ENCODE results near the gene SF3B3. TPM values are rescaled to one million over a fixed set of nuclear protein-coding genes. Genes with fewer than 3 reads are reported as not detected.
A peak's percentile ranks its signal among the peaks of the same experiment; 100 is the strongest.
"Not testable (repeated sequence)": the region's sequence is repeated elsewhere in the genome, so short reads cannot be mapped to it uniquely, and the experiment has no call there.

Gene SF3B3
- total and polyA plus RNA-seq, 2 donors (not counting 3 experiments of a cell fraction or from before 2014, with no cell fraction given): 167 to 324 TPM

GRCh38 chr16:70588565-70588964 lies 64.9 kb downstream of the SF3B3 start:
- no peak for TF ChIP-seq CTCF (IDR thresholded peaks at IDR 0.05; ENCODE audit: extremely low read depth in 1 of 2, insufficient read depth in 1 of 2, low read depth in 1 of 2, low read length in 2 of 2)
- no peak for TF ChIP-seq MYC (IDR thresholded peaks at IDR 0.05; ENCODE audit: low read depth, low read length)
- peak; percentile 61 for TF ChIP-seq JUN (IDR thresholded peaks at IDR 0.05; ENCODE audit: borderline replicate concordance, insufficient read depth, insufficient read length, low read depth)
- TF ChIP-seq POLR2AphosphoS5 (IDR thresholded peaks at IDR 0.05; ENCODE audit: insufficient read depth, low read depth, low read length): peak; percentile 29
- peak; percentile 76 for TF ChIP-seq FOS (IDR thresholded peaks at IDR 0.05; ENCODE audit: borderline replicate concordance, insufficient read depth, low read length)
- peak overlapping the region; percentile 78 for H3K4me2 ChIP-seq (ENCODE audit: insufficient read depth, low read length)
- no peaks in the 10 kb centered on the region for H3K79me2 ChIP-seq (ENCODE audit: control insufficient read depth, insufficient read depth, low read length)
- peak overlapping the region in 1 of 3 experiments; percentile 7 for H3K4me3 ChIP-seq (replicated peaks in 1 of 3; ENCODE audit: insufficient read depth in 1 of 3, low read depth in 1 of 3, low read length in 3 of 3)
- no TSS peak for BruUV-seq (replicated peaks)
- DNase-seq (ENCODE audit: low read depth, low spot score) (peak; percentile 90), FAIRE-seq (peak; percentile 97)
- POLR2A ChIA-PET: no interaction called here
- H3K27ac ChIP-seq (ENCODE audit: insufficient read depth, low read depth, low read length): peak overlapping the region; percentile 53
- intact Hi-C loops (cut with micrococcal nuclease) (loop anchor here (1.0 to 2.0 kb wide), 2 partner anchors 16 to 47 kb away; no protein-coding TSS in a partner anchor), dilution Hi-C loops (cut with MboI; ENCODE audit: extremely low pct_ligation_motif_present, low sequenced_read_pairs) (no loop called here)
- peak overlapping the region; percentile 1 for H2AFZ ChIP-seq (ENCODE audit: low read depth, low read length)
- H3K9me1 ChIP-seq (replicated peaks; ENCODE audit: control insufficient read depth, extremely low read depth, insufficient read depth, low read length): no peaks in the 10 kb centered on the region
- H3K27me3 ChIP-seq (ENCODE audit: control insufficient read depth in 2 of 2, insufficient read depth in 2 of 2, low read length in 2 of 2): no peaks in the 10 kb centered on the region
- no peaks in the 10 kb centered on the region for H3K36me3 ChIP-seq (ENCODE audit: control insufficient read depth in 2 of 2, extremely low read depth in 1 of 2, insufficient read depth in 2 of 2, low read length in 2 of 2)
- H3K4me1 ChIP-seq (ENCODE audit: control insufficient read depth, extremely low read depth, insufficient read depth, low read length): peaks cover 9% of the 10 kb centered on the region
- CTCF ChIA-PET: interaction anchor here (1.3 to 1.6 kb wide), 4 partner anchors 12 to 47 kb away, joined by 3 to 8 read pairs (median 4); no protein-coding TSS in a partner anchor
- no peaks in the 10 kb centered on the region for H4K20me1 ChIP-seq (replicated peaks; ENCODE audit: control insufficient read depth, extremely low read depth, insufficient read depth, low read length)
- H3K9me3 ChIP-seq (replicated peaks; ENCODE audit: control insufficient read depth, insufficient read depth, low read length): no peaks in the 10 kb centered on the region
- peak overlapping the region; percentile 22 for H3K9ac ChIP-seq (replicated peaks; ENCODE audit: extremely low read depth, insufficient read depth, low read length)

- BruUV-seq (replicated peaks); H3K79me2 ChIP-seq (ENCODE audit: control insufficient read depth, insufficient read depth, low read length); H3K4me1 ChIP-seq (ENCODE audit: control insufficient read depth, extremely low read depth, insufficient read depth, low read length); H3K9me1 ChIP-seq (replicated peaks; ENCODE audit: control insufficient read depth, extremely low read depth, insufficient read depth, low read length); H3K27ac ChIP-seq (ENCODE audit: insufficient read depth, low read depth, low read length); POLR2A ChIA-PET; H3K9me3 ChIP-seq (replicated peaks; ENCODE audit: control insufficient read depth, insufficient read depth, low read length); H3K4me2 ChIP-seq (ENCODE audit: insufficient read depth, low read length); DNase-seq (ENCODE audit: low read depth, low spot score); H3K4me3 ChIP-seq (replicated peaks in 1 of 3; ENCODE audit: insufficient read depth in 1 of 3, low read depth in 1 of 3, low read length in 3 of 3); H3K9ac ChIP-seq (replicated peaks; ENCODE audit: extremely low read depth, insufficient read depth, low read length); dilution Hi-C loops (cut with MboI; ENCODE audit: extremely low pct_ligation_motif_present, low sequenced_read_pairs); H4K20me1 ChIP-seq (replicated peaks; ENCODE audit: control insufficient read depth, extremely low read depth, insufficient read depth, low read length); H2AFZ ChIP-seq (ENCODE audit: low read depth, low read length); H3K36me3 ChIP-seq (ENCODE audit: control insufficient read depth in 2 of 2, extremely low read depth in 1 of 2, insufficient read depth in 2 of 2, low read length in 2 of 2); H3K27me3 ChIP-seq (ENCODE audit: control insufficient read depth in 2 of 2, insufficient read depth in 2 of 2, low read length in 2 of 2): not testable (repeated sequence)
- peak; percentile 55 for FAIRE-seq
- intact Hi-C loops (cut with micrococcal nuclease): loop anchor here (2.0 kb wide), 1 partner anchor 17 kb away; no protein-coding TSS in a partner anchor
- CTCF ChIA-PET: interaction anchor here (0.7 to 1.6 kb wide), 5 partner anchors 13 to 1165 kb away, joined by 3 to 8 read pairs (median 4); no protein-coding TSS in a partner anchor
Measured at GRCh38 chr16:70589416-70589815, 65.8 kb downstream of the SF3B3 start.

Measured in endothelial cell of umbilical vein (primary cell).